SH-SY5Y (cell line): ENCODE measurements around the gene MOCS1.

Source experiments
- GATA2 ChIP-seq: IDR thresholded peaks from 2 replicates; pipeline ENCODE4 v1.6.1; 2011; ENCODE audit warnings: mild to moderate bottlenecking, low read depth, low read length
- GATA3 ChIP-seq: IDR thresholded peaks from 2 replicates; pipeline ENCODE4 v1.6.1; 2011; ENCODE audit warnings: low read depth, mild to moderate bottlenecking, low read length, moderate library complexity

- TF ChIP-seq GATA2 (no peak), GATA3 (no peak)
Measured at GRCh38 chr6:39884696-39885095, 49.6 kb downstream of the MOCS1 start.
